ENCODE data around the gene PINK1.
A peak's percentile ranks its signal among the peaks of the same experiment; 100 is the strongest.
"Not testable (repeated sequence)": the region's sequence is repeated elsewhere in the genome, so short reads cannot be mapped to it uniquely, and the experiment has no call there.

Gene PINK1

DNA sequence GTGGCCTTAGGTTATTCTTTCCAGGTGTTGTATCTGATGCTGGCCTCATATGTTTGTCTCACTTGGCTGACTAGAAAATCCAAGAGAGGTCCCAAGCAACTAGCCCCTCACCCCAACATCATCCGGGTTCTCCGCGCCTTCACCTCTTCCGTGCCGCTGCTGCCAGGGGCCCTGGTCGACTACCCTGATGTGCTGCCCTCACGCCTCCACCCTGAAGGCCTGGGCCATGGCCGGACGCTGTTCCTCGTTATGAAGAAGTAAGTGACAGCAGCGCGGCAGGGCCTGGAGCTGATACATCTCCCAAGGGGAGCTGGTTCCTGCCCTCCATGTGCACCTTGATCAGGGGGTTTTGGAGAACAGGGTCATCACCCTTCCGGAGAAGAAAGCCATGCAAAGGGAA lies 11.2 kb downstream of the PINK1 start:
- DNase-seq (ENCODE audit: low read depth in 3 of 3): no peak

GRCh38 chr1:20645414-20645813 lies 12.2 kb downstream of the PINK1 start:
- DNase-seq (ENCODE audit: low read depth in 3 of 3): no peak

DNA sequence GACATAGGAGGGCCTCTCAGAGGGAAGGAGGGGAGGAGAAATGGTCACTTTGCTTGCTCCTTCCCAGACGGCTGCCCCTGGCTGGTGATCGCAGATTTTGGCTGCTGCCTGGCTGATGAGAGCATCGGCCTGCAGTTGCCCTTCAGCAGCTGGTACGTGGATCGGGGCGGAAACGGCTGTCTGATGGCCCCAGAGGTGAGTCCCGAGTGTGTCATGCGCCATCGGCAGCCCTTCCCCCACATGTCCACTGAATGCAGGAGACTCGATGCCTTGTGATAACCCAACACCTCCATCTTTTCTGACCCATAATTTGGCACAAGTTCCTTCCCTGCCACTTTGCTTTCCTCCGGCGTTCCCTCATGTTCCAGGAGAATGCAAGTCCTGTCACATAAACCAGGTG lies 15.2 kb downstream of the PINK1 start:
- DNase-seq (ENCODE audit: low read depth in 3 of 3): no peak

DNA sequence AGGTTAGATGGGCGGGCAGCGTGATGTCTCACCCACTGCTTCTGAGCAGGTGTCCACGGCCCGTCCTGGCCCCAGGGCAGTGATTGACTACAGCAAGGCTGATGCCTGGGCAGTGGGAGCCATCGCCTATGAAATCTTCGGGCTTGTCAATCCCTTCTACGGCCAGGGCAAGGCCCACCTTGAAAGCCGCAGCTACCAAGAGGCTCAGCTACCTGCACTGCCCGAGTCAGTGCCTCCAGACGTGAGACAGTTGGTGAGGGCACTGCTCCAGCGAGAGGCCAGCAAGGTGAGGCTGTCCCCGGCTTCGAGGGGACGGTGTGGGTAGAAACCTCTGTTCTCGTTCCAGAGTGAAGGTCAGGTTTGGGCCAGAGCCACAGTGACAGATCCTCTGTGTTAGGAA lies 15.7 kb downstream of the PINK1 start:
- DNase-seq (ENCODE audit: low read depth in 3 of 3): no peak

- DNase-seq (ENCODE audit: low read depth in 3 of 3): no peak
Measured at GRCh38 chr1:20652300-20652699, 19.0 kb downstream of the PINK1 start.

DNA sequence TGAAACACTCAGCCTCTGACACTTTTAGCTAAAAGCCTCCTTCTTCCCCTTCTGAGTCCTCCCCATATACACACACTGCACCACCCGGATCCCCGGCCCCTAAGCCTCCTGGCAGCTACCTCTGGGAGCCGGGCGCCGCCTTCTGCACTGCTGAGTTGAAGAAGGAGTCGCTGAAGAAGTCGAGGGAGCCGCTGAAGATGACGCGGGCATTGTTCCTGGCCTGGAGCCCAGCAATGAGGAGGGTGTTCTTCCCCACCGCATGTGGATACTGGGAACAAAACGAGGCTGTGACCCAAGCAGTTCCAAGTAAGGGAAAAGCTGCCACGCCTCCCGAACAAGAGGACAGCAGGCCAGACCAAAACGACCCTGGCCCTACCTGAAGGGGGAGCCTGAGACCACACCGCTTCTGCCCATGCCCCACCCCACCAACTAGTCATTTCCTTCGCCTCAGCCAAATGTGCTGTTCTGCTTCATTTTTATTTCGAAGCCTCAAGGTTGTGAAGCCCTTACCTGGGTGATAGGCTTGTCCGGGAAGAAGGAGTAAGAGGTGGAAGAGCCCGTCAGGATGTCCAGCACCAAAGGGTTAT lies 20.9 kb downstream of the PINK1 start:
- no peak for DNase-seq (ENCODE audit: low read depth in 3 of 3)

DNA sequence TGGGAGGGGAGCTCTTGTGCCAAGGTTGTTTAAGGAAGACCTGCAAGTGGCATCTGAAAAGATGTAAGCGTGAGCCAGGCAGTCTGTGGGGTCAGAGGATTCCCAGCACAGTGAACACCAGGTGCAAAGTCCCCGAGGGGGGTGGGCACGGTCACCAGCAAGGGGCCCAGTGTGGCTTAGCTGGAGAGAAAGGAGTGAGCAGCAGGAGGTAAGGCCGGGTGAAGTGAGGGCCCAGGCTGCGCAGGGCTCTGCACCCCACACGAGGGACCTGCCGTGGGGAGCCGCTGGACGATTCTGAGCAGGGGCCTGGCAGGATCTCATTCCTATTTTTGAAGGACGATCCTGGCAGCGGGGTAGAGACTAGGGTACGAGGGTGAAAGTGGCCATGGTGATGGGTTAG lies 23.8 kb downstream of the PINK1 start:
- DNase-seq (ENCODE audit: low read depth in 3 of 3): no peak

DNA sequence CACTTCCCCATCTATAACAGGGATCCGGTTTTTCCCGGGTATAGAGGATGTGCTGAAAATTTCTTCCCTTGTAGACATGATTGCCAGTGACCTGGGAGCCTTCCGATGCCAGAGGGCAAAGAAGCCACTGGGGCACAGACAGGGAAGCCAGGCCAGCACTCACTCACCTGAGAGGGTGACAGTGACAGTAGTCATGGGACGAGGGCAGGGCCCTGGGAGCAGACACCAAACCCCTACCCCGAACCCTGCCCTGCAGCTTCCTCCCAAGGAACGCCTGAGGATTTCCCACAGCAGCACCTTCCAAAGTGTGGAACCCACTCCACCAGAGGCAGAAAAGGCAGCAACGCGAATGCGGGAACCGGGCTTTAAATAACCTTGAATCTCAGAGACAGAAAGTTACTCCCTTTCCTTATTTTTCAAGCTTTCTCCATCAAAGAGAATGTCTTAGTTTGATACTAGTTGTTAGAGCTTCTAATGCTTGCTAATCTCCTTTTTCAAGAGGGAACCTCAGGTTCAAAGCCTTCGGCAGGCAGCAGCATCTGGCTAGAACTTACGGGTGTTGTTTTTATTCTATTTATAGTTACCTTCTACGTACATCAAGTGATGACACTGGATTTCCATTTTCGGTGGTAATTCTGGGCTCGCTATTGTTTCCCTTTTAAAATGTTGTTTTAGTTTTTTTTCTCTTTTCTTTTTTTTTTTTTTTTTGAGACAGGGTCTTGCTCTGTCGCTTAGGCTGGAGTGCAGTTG lies 25.1 kb downstream of the PINK1 start:
- DNase-seq (ENCODE audit: low read depth in 3 of 3): no peak

DNA sequence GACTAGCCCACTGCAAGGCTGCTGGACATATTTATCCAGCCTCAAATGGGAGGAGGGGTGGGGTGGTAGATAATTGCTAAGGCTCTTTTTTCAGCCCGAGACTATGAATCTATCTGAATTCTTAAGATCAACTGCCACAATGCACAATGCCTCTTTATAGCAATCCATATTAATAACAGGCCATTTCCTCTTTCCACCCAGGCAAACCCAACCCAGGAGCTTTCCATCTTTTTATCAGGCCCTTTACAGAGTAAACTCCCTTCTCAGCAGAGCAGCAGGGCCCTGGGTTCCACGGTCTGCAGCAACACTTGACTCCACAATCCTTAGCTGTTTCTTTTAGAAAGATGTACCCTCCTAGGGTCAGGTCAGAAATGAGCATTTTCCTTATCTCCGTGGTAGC lies 27.1 kb downstream of the PINK1 start:
- DNase-seq (ENCODE audit: low read depth in 3 of 3): no peak

DNA sequence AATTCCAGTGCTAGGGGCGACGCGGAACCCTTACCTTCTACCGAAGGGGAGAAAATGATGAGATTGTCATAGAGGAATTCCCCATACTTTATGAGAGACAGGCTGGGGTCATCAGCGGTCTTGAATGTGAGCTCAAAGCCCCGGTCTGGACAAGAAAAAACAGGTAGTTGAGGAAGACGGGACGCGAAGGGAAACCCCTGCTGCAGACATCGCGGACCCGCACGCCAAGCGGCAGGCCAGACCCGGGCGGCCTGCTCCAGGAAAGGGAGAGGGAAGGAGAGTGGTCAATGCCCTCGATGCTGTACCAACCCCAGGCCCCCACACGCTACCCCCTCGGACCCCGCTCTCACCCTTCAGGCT lies 27.6 kb downstream of the PINK1 start:
- DNase-seq (ENCODE audit: low read depth in 3 of 3): no peak

DNA sequence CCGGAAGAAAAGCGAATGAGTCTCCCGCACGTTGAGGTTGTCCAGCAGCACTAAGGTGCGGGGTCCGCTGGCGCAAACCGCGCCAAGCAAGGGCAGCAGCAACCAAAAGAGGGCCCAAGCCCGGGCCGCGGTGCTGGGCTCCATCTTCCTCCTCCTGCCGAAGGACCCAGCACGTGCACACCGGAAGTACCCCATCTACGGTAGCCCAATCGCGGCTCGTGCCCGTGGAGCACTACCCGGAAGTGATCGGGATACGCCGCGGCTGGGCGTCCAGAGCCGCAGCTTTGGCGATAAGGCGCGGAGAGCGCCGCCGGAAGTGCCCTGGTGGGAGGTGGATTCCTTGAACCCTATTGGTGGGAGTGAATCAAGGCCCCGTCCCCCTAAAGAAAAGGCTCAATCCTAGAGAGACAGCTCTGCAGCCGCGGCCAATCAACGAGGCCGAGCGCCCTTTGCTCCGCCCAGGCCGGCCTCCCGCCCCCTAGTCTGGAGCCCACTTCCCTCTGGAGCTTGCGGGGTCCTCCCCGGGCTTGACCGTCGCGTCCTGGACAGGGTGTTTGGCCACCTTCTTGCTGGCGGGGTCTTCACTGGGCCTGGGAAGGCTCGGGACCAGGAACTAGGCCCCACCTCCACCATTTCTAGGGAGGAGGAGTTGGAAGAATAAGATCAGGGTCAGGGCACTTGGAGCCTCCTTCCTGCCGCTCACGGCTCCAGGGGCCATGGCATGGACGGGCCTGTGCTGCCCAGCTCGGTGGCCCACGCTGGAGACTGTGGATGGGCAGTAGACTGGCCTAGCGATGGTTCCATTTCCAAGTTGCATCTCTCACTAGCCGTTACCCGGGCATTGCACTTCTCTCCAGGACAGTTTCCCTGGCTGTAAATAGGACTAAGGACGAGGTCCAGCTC lies 28.2 kb downstream of the PINK1 start, which contains the start of gene DDOST:
Gene DDOST (minus strand): TSS at position 163 of the 903 bp plus-strand sequence. CDS start 19 bp downstream, at position 144.
- peak; percentile 89 to 94 (median 90) for DNase-seq (ENCODE audit: low read depth in 3 of 3)

DNA sequence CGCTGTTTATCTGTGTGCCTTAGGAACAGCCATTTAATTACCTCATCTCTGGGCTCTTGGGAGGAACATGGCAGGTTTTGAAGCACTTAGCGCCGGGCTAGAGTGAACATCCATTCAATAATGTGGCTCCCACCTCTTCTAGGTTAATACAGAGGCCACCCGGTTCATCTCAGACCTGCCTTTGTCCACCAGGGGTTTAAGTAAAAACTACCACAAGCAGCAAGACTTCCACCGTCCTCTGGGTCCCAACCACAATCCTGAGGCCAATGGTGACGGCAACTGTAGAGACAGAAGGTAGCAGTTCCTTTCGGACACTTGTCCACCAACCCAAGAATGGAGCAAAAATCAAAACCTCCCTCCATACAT lies 28.8 kb downstream of the PINK1 start:
- no peak for DNase-seq (ENCODE audit: low read depth in 3 of 3)

DNA sequence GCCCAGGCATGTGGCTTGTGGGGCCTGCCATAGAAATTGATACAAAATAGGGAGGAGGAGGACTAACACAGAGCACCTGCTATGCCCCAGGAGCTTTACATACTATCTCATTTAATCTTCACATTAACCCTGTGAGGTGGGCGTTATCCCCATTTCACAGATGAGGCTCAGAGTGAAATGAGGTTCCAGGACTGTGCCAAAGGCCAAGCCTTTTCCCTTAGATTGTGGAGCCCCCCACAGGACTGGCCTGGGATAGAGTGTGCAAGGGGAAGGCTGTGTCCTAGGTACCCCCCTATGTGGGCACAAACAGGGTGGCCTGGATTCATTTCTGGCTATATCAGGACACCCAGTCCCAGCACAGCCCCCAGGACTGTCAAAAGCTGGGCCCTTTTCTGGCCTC lies 30.1 kb downstream of the PINK1 start:
- DNase-seq (ENCODE audit: low read depth in 3 of 3): no peak

DNA sequence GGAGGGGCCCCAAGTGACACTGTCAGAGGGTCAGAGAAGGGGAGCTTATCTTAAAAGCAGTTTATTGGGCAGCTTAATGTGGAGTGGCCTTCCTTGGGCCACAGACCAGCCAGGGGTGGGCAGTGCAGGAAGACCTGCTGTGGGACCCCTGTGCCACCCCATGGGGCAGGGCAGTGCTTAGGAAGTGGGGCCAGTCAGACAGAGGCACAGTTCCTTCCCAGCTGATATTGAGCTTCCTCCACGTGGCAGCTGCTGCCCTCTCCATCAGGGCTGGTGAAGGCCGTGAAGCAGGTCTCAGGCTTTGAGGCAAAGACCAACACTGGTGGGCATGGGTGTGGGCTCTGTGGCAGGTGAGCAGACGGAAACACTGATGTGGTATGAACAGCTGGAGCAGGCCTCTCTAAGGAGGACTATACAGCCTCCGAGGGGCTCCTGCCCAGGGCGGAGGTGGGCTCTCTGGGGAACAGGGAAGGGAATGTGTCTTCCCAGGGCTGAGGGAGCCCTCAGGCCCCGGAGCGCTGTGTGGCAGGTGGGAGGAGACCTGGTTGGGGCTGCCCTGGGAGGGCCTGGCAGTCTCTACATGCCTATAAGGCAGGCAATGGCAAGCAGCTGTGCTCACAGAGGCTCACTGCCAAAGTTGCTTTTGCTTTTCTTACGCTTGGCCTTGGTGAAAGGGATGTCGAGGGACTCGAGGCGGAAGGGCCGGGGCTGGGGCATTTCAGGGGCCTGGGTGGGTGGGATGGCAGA lies 30.9 kb downstream of the PINK1 start:
- DNase-seq (ENCODE audit: low read depth in 3 of 3): no peak

DNA sequence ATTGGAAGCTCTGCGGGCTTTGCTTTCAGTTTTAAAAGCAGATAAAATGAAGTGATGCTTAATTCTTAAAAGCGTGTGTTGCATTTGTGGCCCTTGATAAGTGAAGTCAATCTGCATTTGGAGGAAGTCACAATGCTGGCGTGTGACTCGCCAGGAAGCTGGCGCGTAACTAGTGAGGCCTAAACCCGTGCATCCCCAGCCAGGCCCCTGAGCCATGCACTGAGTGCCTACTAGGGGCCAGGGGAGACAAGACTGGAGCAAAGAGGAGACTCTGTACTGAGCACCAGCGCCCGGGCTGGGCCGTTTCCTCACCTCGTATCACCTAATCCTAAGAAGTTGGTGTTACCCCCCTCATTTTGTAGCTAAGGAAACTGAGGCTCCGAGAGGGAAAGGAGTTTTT lies 32.5 kb downstream of the PINK1 start:
- DNase-seq (ENCODE audit: low read depth in 3 of 3): no peak

GRCh38 chr1:20666146-20666545 lies 32.9 kb downstream of the PINK1 start:
- no peak for DNase-seq (ENCODE audit: low read depth in 3 of 3)

- DNase-seq (ENCODE audit: low read depth in 3 of 3): no peak
Measured at GRCh38 chr1:20666804-20667203, 33.5 kb downstream of the PINK1 start.

- no peak for DNase-seq (ENCODE audit: low read depth in 3 of 3)
Measured at GRCh38 chr1:20668581-20668980, 35.3 kb downstream of the PINK1 start.

DNA sequence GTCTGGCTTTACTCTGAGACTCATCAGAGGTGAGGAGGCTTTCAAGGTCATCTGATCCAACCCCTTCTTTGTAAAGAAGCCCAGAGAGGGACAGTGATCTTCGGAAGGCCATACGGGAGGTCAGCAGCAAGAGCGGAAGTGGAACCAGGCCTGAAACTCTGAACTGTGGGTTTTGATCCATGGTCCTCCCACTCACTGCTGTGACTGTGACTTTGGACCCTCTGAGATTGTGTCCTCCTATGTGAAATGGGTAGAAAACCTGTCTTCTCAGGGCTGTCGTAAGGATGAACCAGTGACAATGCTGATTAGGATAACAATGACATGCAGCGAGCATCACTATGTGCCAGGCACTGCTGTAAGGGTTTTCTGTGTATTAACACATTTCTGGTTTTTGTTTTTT lies 37.7 kb downstream of the PINK1 start:
- no peak for DNase-seq (ENCODE audit: low read depth in 3 of 3)

- no peak for DNase-seq (ENCODE audit: low read depth in 3 of 3)
Measured at GRCh38 chr1:20672265-20672632, 39.0 kb downstream of the PINK1 start.

DNA sequence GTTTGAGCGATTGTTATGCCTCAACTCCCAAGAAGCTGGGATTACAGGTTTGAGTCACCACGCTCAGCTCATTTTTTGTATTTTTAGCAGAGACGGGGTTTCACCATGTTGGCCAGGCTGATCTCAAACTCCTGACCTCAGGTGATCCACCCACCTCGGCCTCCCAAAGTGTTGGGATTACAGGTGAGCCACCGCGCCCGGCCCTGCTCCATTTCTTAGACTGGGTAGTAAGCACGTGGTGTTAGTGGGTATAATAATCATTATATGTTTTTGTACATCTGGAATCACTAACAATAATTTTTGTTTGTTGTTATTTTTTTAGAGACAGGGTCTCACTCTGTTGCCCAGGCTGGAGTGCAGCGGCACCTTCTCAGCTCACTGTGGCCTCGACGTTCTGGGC lies 40.4 kb downstream of the PINK1 start:
- DNase-seq (ENCODE audit: low read depth in 3 of 3): not testable (repeated sequence)

DNA sequence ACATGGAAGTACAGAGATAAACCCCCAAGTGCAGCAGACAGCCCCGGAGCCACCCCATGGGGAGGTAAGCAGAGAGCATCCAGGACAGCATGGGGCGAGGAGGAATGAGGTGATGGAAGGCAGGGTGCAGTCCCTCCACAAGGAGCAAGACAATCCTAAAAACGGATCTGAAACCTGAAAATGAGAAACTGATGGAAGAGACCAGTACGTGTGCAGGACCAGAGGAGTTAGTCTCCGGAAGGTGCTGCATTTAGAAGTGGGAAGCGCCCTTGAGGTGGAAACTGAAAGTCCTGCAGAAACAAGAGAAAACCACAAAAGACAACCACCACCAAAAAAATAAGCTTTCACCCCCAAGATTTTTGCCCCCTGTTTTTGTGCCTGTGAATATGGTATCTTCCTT lies 45.3 kb downstream of the PINK1 start:
- DNase-seq (ENCODE audit: low read depth in 3 of 3): no peak
